ENCODE results near the gene HIGD1A.

- TF ChIP-seq CTCF (optimal IDR thresholded peaks at IDR 0.05 in 1 of 3, IDR thresholded peaks at IDR 0.05 in 1 of 3, conservative IDR thresholded peaks at IDR 0.05 in 1 of 3; ENCODE audit: extremely low read depth in 1 of 3, insufficient read depth in 2 of 3, low read length in 3 of 3) (no peak), EZH2 (IDR thresholded peaks at IDR 0.05; ENCODE audit: low read length) (no peak)
These were observed 8.6 kb downstream of the HIGD1A start for GRCh38 chr3:42795621-42796181.
